ENCODE results near the gene RALB. TPM values are rescaled to one million over a fixed set of nuclear protein-coding genes. Genes with fewer than 3 reads are reported as not detected.

Gene RALB
- total and polyA plus RNA-seq, 2 of the 8 experiments (the other 6 are each of a cell fraction or from before 2014, with no cell fraction given) = 12.0 to 16.6 TPM

DNA sequence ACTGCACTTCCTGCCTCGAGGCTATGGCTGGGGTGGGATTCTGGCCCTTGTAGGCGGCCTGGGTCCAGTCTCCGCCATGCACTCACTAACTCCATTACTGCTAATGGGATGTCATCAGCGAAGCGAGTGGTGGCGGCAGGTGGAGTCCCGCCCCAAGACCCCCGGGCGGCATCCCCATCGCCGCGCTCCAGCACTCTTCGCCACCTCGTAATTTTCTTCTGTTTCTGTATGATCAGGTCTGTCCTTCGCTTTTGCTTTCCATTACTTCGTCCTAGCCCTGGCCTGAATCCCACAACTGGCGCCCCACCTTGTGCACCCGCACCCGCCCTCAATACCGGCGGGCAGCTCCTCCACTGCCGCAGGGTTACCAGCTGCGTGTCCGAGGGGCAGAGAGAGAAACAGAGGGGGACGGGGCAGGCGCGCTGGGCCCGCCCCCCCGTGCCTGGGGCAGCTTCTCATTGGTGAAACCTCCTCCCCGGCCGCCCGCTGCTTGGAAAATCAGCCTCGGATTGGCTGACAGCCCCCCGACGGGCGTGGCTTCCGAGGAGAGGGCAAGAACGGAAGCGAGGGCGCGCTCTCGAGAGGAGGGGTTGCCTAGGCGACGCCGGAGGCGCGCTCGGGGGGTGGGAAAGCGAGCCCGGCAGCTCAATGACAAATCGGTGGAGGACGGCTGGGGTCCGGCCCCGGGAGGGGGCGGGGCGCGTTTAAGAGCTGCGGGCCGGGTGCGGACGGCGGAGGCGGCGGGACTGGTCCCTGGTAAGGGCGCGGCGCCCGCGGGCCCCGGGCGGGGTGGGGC lies at the start of gene RALB (continued):
- TF ChIP-seq CREB1 (IDR thresholded peaks at IDR 0.05) (peak; percentile 34; the same call in 1 of the 2 replicates), PHF8 (conservative IDR thresholded peaks at IDR 0.05; ENCODE audit: low read depth, low read length) (peak; percentile 38), SP4 (IDR thresholded peaks at IDR 0.05; ENCODE audit: low read length) (0 out of 2 replicates have a peak, but pooled peaks have one; percentile 23), KDM4A (IDR thresholded peaks at IDR 0.05; ENCODE audit: low read depth, low read length, severe bottlenecking) (peak; percentile 58), CBX8 (IDR thresholded peaks at IDR 0.05; ENCODE audit: borderline replicate concordance, low read depth, low read length) (no peak), EZH2 (IDR thresholded peaks at IDR 0.05; ENCODE audit: low read depth, low read length, severe bottlenecking) (peak; percentile 1), SP2 (IDR thresholded peaks at IDR 0.05; ENCODE audit: low read length) (peak; percentile 31; the same call in 1 of the 2 replicates), POLR2A (IDR thresholded peaks at IDR 0.05; ENCODE audit: control extremely low read depth in 1 of 2, low read depth in 2 of 2, low read length in 2 of 2) (0 out of 3 replicates have a peak, but pooled peaks of 1 of the 2 experiments have one; percentile 23)
